LNCaP clone FGC (cell line): ENCODE results near the gene CHFR.
"Not testable (repeated sequence)": the region's sequence is repeated elsewhere in the genome, so short reads cannot be mapped to it uniquely, and the experiment has no call there.

Source experiments
- DNase-seq: peaks from one replicate; pipeline ENCODE4 v3.0.0-alpha.2; 2011; ENCODE audit warnings: low read depth
- H3K4me3 ChIP-seq: 2 replicates; pipeline ENCODE4 v1.5.1; 2011; ENCODE audit warnings: mild to moderate bottlenecking, low read depth, low read length, control low read depth
- CTCF ChIP-seq: IDR thresholded peaks from 2 replicates; pipeline ENCODE4 v1.5.1; 2012; ENCODE audit warnings: mild to moderate bottlenecking; ENCODE audit not compliant: control insufficient read depth, insufficient read depth; ENCODE audit errors: extremely low read depth

The CHFR gene

GRCh38 chr12:132904718-132905328 lies 17.4 kb upstream of the CHFR start:
- H3K4me3 ChIP-seq: no peak overlapping the region
- TF ChIP-seq CTCF: peak; percentile 37
- DNase-seq: no peak

DNA sequence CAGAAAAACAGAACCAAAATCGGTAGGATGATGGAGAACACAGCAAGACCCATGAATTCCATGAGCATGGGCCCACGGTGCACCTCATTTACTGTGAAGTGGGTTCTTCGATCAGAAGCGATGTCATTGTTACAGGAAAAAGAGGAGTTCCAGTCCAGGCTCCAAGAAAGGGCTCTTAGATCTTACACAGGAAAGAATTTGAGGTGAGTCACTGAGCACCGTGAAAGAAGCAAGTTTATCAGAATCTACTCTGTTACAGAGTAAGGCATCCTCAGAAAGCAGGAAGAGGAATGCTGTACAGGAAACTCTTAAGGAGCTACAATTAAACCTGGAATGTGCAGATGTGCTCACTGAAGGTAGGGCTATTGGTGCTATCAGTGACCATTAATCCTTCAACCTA lies 11.6 kb upstream of the CHFR start:
- TF ChIP-seq CTCF: no peak
- no peak for DNase-seq

GRCh38 chr12:132888852-132889251 lies 1.4 kb upstream of the CHFR start:
- TF ChIP-seq CTCF: no peak
- DNase-seq: no peak
- no peak overlapping the region for H3K4me3 ChIP-seq

More for the DNA sequence above, 11.6 kb upstream of the CHFR start:
- H3K4me3 ChIP-seq: no peak overlapping the region

DNA sequence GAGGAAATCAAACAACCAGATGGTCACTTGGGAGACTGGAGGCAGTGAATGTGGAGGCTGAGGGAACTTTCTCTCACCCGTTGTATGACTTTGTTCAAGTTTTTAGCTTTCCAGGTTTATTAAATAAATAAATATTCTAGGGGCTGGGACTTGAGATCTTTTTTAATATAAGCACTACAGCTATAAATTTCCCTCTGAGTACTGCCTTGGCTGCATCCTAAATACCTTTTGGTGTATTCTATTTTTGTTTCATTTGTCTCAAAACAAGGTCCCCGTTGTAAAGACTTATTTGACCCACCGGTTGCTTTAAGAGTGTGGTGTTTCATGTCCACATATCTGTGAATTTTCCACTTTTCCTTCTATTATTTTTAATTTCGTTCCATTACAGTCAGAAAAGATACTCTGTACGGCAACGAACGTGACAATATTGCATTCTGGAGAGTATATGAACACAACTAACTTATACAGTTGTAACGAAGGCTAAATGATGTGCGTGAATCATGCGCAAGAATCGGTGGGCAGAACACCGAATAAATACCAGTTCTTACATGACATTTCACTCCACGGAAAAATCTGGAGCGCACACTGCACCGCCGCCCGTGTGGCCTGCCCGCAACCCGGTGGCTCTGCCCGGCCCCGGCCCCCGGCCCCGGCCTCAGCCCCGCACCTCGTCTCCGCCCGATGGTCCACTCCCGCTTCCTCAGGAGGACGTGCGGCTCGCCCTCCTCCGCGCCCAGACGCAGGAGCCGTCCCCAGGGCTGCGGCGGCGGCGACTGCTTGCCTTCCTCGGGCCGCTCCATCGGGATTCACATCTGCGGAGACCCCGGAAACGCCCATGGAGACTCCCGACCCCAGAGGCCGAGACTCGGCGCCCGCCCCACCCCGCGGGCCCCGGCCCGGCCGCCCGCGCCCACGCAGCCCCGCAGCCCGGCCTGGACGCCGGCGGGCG lies 602 bp downstream of the CHFR start:
- no peak for TF ChIP-seq CTCF
- no peak for DNase-seq
- H3K4me3 ChIP-seq: peak overlapping the region; percentile 66

GRCh38 chr12:132881818-132882217 lies 5.6 kb downstream of the CHFR start:
- H3K4me3 ChIP-seq: no peak overlapping the region
- no peak for DNase-seq
- TF ChIP-seq CTCF: no peak

DNA sequence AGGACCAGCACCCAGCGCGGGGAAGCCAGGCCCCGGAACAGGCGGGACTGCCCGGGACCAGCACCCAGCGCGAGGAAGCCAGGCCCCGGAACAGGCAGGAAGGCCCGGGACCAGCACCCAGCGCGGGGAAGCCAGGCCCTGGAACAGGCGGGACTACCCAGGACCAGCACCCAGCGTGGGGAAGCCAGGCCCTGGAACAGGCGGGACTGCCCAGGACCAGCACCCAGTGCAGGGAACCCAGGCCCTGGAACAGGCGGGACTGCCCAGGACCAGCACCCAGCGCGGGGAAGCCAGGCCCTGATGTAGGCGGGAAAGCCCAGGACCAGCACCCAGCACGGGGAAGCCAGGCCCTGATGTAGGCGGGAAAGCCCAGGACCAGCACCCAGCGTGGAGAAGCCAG lies 12.8 kb downstream of the CHFR start:
- not testable (repeated sequence) for DNase-seq, H3K4me3 ChIP-seq

DNA sequence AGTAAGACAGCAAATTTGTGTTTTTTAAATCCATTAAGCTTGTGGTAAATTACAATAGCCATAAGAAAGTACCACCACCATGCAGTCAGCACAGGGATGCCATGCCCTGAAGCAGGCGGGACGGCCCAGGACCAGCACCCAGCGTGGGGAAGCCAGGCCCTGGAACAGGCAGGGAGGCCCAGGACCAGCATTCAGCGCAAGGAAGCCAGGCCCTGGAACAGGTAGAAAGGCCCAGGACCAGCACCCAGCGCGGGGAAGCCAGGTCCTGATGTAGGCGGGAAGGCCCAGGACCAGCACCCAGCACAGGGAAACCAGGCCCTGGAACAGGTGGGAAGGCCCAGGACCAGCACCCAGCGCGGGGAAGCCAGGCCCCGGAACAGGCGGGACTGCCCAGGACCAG lies 13.2 kb downstream of the CHFR start:
- no peak for TF ChIP-seq CTCF
- H3K4me3 ChIP-seq: no peak overlapping the region
- DNase-seq: no peak
